Measurements from ENCODE around the gene MARK4.

The MARK4 gene

GRCh38 chr19:45340232-45340898, 89.3 kb downstream of the MARK4 start, which contains the start of gene KLC3:
KLC3 (plus strand) TSS chr19:45340750; CDS start chr19:45345542, 4,792 bp downstream.
- DNase-seq (ENCODE audit: low read depth), result no peak

GRCh38 chr19:45340899-45341453, 89.9 kb downstream of the MARK4 start:
- peak; percentile 12 for DNase-seq (ENCODE audit: low read depth)

- no peak for DNase-seq (ENCODE audit: low read depth)
Observed at GRCh38 chr19:45342911-45343310, 91.8 kb downstream of the MARK4 start.

GRCh38 chr19:45344621-45345505, 93.8 kb downstream of the MARK4 start:
- DNase-seq (ENCODE audit: low read depth), result no peak

GRCh38 chr19:45345506-45345860, 94.4 kb downstream of the MARK4 start:
- DNase-seq (ENCODE audit: low read depth), result no peak

- no peak for DNase-seq (ENCODE audit: low read depth)
Observed at GRCh38 chr19:45346449-45346848, 95.4 kb downstream of the MARK4 start.

- DNase-seq (ENCODE audit: low read depth), result no peak
Observed at GRCh38 chr19:45347570-45348366, 96.7 kb downstream of the MARK4 start.

GRCh38 chr19:45348367-45349125, 97.5 kb downstream of the MARK4 start:
- no peak for DNase-seq (ENCODE audit: low read depth)

GRCh38 chr19:45349126-45349415, 98.0 kb downstream of the MARK4 start:
- no peak for DNase-seq (ENCODE audit: low read depth)

GRCh38 chr19:45349430-45349941, 98.4 kb downstream of the MARK4 start:
- DNase-seq (ENCODE audit: low read depth), result no peak

- no peak for DNase-seq (ENCODE audit: low read depth)
Observed at GRCh38 chr19:45350477-45351058, 99.5 kb downstream of the MARK4 start.

GRCh38 chr19:45351401-45351952, 100.4 kb downstream of the MARK4 start:
- DNase-seq (ENCODE audit: low read depth), result no peak

GRCh38 chr19:45352062-45352461, 101.0 kb downstream of the MARK4 start:
- no peak for DNase-seq (ENCODE audit: low read depth)

- no peak for DNase-seq (ENCODE audit: low read depth)
Observed at GRCh38 chr19:45352471-45352870, 101.4 kb downstream of the MARK4 start.

GRCh38 chr19:45352914-45353796, 102.1 kb downstream of the MARK4 start:
- DNase-seq (ENCODE audit: low read depth), result no peak

GRCh38 chr19:45354241-45354842, 103.3 kb downstream of the MARK4 start:
- no peak for DNase-seq (ENCODE audit: low read depth)
